ENCODE results near the gene PTPRD. TPM values are rescaled to one million over a fixed set of nuclear protein-coding genes. Genes with fewer than 3 reads are reported as not detected.

Gene PTPRD
- total RNA-seq, 1 donor = 26.3 TPM

DNA sequence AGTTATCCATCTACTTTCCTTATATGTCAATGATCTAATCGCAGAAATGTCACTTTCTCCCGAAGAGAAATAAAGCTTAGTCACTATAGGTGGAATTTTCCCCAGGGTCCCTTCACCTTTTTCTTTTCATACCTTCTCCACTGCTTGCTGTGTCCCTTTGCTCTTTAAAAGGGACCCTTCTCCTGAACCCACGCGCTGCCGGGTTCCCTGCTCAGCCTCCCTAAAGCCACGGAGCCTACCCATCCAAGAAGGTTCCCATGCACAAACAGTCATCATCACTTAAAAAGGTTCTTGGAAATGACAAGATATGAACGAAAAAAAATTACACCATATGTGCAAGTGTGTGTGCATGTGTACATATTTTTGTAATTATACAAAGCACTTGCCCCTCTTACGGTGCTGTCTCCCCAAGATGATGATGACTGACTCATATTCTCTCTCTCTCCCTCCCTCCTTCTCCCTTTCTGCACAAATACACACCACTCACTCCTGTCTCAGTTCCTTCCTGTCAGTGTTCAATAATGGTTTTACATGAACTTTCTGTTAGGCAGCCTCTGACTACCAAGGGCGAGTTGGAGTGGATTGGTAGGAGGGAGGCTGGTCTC, 1.5 kb upstream of the PTPRD start:
- no peak overlapping the region for H3K4me3 ChIP-seq (ENCODE audit: low read depth, low read length)
- no peak for DNase-seq (ENCODE audit: low read depth)
- TF ChIP-seq, protein P1, sequence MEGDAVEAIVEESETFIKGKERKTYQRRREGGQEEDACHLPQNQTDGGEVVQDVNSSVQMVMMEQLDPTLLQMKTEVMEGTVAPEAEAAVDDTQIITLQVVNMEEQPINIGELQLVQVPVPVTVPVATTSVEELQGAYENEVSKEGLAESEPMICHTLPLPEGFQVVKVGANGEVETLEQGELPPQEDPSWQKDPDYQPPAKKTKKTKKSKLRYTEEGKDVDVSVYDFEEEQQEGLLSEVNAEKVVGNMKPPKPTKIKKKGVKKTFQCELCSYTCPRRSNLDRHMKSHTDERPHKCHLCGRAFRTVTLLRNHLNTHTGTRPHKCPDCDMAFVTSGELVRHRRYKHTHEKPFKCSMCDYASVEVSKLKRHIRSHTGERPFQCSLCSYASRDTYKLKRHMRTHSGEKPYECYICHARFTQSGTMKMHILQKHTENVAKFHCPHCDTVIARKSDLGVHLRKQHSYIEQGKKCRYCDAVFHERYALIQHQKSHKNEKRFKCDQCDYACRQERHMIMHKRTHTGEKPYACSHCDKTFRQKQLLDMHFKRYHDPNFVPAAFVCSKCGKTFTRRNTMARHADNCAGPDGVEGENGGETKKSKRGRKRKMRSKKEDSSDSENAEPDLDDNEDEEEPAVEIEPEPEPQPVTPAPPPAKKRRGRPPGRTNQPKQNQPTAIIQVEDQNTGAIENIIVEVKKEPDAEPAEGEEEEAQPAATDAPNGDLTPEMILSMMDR (IDR thresholded peaks at IDR 0.05; ENCODE audit: insufficient read depth, low read depth, low read length) = no peak

DNA sequence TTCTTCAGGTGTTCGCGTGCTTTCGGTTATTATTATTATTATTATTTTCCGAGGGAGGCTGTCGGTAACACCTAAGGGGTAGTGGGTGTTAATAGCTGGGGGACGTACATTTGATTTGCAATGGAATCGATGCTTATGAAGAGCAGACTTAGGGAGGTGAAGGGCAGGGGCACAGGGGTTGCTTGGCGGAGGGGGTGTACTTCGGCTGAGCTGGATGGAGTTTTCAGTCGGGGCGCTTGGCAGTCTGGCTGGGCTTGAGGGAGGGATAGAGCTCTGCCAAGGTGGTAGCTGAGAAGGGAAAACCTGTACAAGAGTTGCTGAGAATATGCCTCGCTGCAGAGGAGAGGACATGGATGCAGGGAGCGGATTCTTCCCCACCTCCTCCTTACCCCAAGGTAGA, 617 bp upstream of the PTPRD start:
- TF ChIP-seq, protein P1 (IDR thresholded peaks at IDR 0.05; ENCODE audit: insufficient read depth, low read depth, low read length) = no peak
- DNase-seq (ENCODE audit: low read depth) = no peak
- H3K4me3 ChIP-seq (ENCODE audit: low read depth, low read length) = no peak overlapping the region

DNA sequence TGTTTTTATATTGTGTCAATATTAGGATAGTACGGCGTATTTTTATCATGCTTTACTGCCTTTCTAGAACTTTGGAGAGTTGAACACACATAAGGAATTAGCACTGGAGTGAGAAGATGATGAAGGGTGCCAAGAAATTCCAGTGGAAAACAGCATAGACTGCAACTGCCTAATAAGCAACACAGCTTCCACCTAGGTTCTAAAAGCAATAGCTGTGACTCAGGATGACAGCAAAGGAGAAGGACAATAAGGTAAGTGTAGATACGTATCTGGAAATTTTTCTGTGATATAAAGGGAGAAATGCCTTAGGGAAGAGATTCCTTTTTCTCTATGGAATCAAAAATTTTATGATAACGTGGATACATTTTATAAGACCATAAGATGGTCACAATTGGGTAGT, 7.4 kb downstream of the PTPRD start:
- no peak overlapping the region for H3K4me3 ChIP-seq (ENCODE audit: low read depth, low read length)
- TF ChIP-seq, protein P1 (IDR thresholded peaks at IDR 0.05; ENCODE audit: insufficient read depth, low read depth, low read length) = no peak
- no peak for DNase-seq (ENCODE audit: low read depth)

DNA sequence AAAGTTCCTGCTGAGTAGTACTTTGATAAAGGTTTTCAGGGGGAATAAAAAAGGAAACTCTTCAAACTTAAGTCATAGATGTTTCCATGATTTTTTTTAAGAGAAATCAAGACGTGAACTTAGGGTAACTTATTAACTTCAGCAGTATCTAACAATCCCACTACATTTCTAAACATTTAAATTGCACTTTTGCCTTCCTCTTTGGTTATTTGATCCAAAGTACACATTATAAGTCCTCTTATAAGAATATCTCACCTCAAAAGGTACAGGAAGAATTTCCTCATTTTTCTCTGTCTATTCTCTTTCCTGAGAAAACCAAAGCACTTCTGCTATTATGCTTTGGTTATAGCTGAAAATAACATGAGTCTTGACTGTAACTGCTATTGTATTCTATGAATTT, 7.9 kb downstream of the PTPRD start:
- TF ChIP-seq, protein P1 (IDR thresholded peaks at IDR 0.05; ENCODE audit: insufficient read depth, low read depth, low read length) = no peak
- DNase-seq (ENCODE audit: low read depth) = no peak
- H3K4me3 ChIP-seq (ENCODE audit: low read depth, low read length) = no peak overlapping the region

DNA sequence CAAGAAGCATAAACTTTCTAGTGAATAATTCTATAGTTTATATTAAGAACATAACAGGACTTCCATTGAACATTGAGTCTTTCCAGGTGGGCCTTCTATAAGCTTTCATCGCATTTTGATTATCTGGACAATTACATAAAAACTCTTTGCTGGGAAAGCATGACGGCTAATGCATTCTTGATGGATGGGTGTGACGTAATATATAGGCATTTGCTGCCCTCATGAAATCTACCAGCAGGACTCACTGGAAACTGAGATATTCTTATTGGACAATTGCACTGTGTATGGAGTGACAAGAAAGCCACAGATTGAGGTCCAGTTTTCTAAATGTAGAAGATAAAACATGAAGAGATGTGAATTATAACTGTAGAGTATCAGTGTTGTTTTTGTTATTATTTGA, 15.0 kb downstream of the PTPRD start:
- no peak for DNase-seq (ENCODE audit: low read depth)
- no peak overlapping the region for H3K4me3 ChIP-seq (ENCODE audit: low read depth, low read length)
- TF ChIP-seq, protein P1 (IDR thresholded peaks at IDR 0.05; ENCODE audit: insufficient read depth, low read depth, low read length) = no peak

DNA sequence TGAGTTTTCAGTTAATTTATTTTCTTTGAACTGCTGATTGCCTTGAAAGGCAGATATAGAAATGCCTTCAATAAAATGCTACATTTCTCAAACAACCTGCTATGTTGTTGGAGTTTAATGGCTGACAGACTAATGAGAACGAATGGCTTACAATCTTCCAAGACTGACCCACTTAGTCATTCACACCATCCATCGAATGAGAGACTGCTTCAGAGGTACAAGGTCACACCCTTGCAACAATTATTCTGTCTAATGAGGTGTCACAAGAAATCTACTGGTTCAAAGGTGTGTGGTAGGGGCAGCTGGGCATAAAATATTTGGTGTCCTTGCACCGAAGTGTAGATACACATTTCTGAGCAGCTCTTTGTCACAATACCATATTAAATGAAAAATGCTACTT, 18.3 kb downstream of the PTPRD start:
- TF ChIP-seq, protein P1 (IDR thresholded peaks at IDR 0.05; ENCODE audit: insufficient read depth, low read depth, low read length) = no peak
- DNase-seq (ENCODE audit: low read depth) = no peak

DNA sequence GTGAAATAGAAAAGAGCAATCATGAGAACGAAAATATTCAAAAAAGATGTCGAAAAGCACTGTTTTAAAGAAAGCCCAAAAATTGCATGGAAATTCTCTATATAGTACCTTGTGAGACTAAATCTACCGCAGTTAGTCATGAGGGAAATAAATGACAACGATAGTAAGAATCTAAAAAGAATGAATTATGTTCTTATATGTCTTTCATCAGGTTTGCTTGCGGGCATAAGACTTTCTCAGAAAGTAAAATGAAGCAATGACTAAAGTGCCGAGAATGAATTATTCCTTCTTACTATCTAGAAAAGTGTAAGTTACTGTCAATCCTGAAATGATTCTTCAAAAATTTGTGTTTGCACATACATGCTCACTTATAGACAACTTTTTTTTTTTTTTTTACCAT, 26.4 kb downstream of the PTPRD start:
- no peak for DNase-seq (ENCODE audit: low read depth)
- H3K4me3 ChIP-seq (ENCODE audit: low read depth, low read length) = no peak overlapping the region
- TF ChIP-seq, protein P1 (IDR thresholded peaks at IDR 0.05; ENCODE audit: insufficient read depth, low read depth, low read length) = no peak

More for the DNA sequence above, 18.3 kb downstream of the PTPRD start:
- no peak overlapping the region for H3K4me3 ChIP-seq (ENCODE audit: low read depth, low read length)

Data from fibroblast of villous mesenchyme (primary cell).